Endodermal cell (in vitro differentiated cells): ENCODE measurements around the gene GNB1L. TPM values are rescaled to one million over a fixed set of nuclear protein-coding genes. Genes with fewer than 3 reads are reported as not detected.

Experiments used
- DNase-seq: peaks from one replicate; pipeline ENCODE4 v3.0.0-alpha.2; 2017
- H3K27ac ChIP-seq: 2 replicates; pipeline ENCODE4 v1.5.1; 2013; ENCODE audit warnings: mild to moderate bottlenecking, low read depth, low read length, moderate library complexity
- H3K27me3 ChIP-seq: 2 replicates; pipeline ENCODE4 v1.6.1; 2013; ENCODE audit warnings: mild to moderate bottlenecking, low read length, moderate library complexity; ENCODE audit not compliant: insufficient read depth, control insufficient read depth, poor library complexity, severe bottlenecking
- H3K36me3 ChIP-seq: 2 replicates; pipeline ENCODE4 v1.7.0; 2013; ENCODE audit warnings: mild to moderate bottlenecking, low read length, moderate library complexity; ENCODE audit not compliant: control insufficient read depth, insufficient read depth
- H3K4me1 ChIP-seq: one replicate; pipeline ENCODE4 v1.7.0; 2013; ENCODE audit warnings: low read length; ENCODE audit not compliant: control insufficient read depth, insufficient read depth
- H3K4me3 ChIP-seq: 2 replicates; pipeline ENCODE4 v1.5.1; 2013; ENCODE audit warnings: mild to moderate bottlenecking, low read length, moderate library complexity
- H3K9ac ChIP-seq: 2 replicates; pipeline ENCODE4 v1.6.1; 2013; ENCODE audit warnings: mild to moderate bottlenecking, low read length, moderate library complexity; ENCODE audit not compliant: poor library complexity, severe bottlenecking; ENCODE audit errors: extremely low read depth
- H3K9me3 ChIP-seq: 2 replicates; pipeline ENCODE4 v1.6.1; 2013; ENCODE audit warnings: mild to moderate bottlenecking, low read length, moderate library complexity; ENCODE audit not compliant: control insufficient read depth
- H3K27ac Mint-ChIP-seq: 2 replicates; pipeline ENCODE4 v1.8.0; 2020; ENCODE audit warnings: mixed read lengths
- H3K27me3 Mint-ChIP-seq: 2 replicates; pipeline ENCODE4 v1.8.0; 2021; ENCODE audit warnings: mild to moderate bottlenecking, mixed read lengths; ENCODE audit not compliant: insufficient read depth
- H3K36me3 Mint-ChIP-seq: 2 replicates; pipeline ENCODE4 v1.8.0; 2020; ENCODE audit warnings: low read depth, mixed read lengths
- H3K4me1 Mint-ChIP-seq: 2 replicates; pipeline ENCODE4 v1.8.0; 2020; ENCODE audit warnings: mixed read lengths
- H3K4me3 Mint-ChIP-seq: 2 replicates; pipeline ENCODE4 v1.8.0; 2020; ENCODE audit warnings: mild to moderate bottlenecking, moderate library complexity, mixed read lengths
- H3K9me3 Mint-ChIP-seq: 2 replicates; pipeline ENCODE4 v1.8.0; 2020; ENCODE audit warnings: mild to moderate bottlenecking, mixed read lengths
- CTCF ChIP-seq: fragments of 200-600 bp; sonication (generic); conservative IDR thresholded peaks from 2 replicates; pipeline ENCODE4 v1.5.0; 2021; ENCODE audit warnings: antibody characterized with exemption, mild to moderate bottlenecking
- WGBS, 2 experiments: methylation state at CpG; one replicate each; pipeline versions ENCODE4 v1.1.5 to v1.1.7; 2013; ENCODE audit warnings: missing lambda C conversion rate in 2 of 2, mixed read lengths in 1 of 2; ENCODE audit not compliant: insufficient coverage in 1 of 2, insufficient read length in 1 of 2; 5-methylcytosine and 5-hydroxymethylcytosine counted together
- total RNA-seq, 2 donors: library from RNA; stranded (reverse); fragmentation: NEBNext Ultra II Directional in 1 of 2; extraction: Animal tissue kit (Norgen Biotek cat#: 25700) in 1 of 2; gene quantifications; 2 replicates in 1 of 2; 3 replicates in 1 of 2; pipeline ENCODE4 v1.2.1, GENCODE V29; 2021

Gene GNB1L
- total RNA-seq, 2 donors from 2014 or later: 9.5 to 12.2 TPM

GRCh38 chr22:19857382-19857781 lies 2.7 kb upstream of the GNB1L start:
- WGBS, 2 experiments: 93 to 98% methylated on average over 2 to 3 of the region's 3 CpGs
- H3K27me3 ChIP-seq: no peaks in the 10 kb centered on the region
- no peak overlapping the region for H3K27ac Mint-ChIP-seq

GRCh38 chr22:19855504-19856409 lies 1.1 kb upstream of the GNB1L start:
- peak; percentile 30 for TF ChIP-seq CTCF
- peak; percentile 85 for DNase-seq
- Histone ChIP-seq H3K27ac (no peak overlapping the region), H3K27me3 (no peaks in the 10 kb centered on the region), H3K4me3 (peak overlapping the region; percentile 95), H3K36me3 (peaks cover 18% of the 10 kb centered on the region), H3K9me3 (no peaks in the 10 kb centered on the region), H3K9ac (peak overlapping the region; percentile 85), H3K4me1 (no peaks in the 10 kb centered on the region)
- Mint-ChIP-seq H3K27ac (peak overlapping the region; percentile 90), H3K4me1 (peaks cover 25% of the 10 kb centered on the region), H3K4me3 (peak overlapping the region; percentile 96), H3K36me3 (peaks cover 10% of the 10 kb centered on the region), H3K27me3 (no peaks in the 10 kb centered on the region), H3K9me3 (no peaks in the 10 kb centered on the region)
- WGBS, 2 experiments: 51 to 68% methylated on average over 10 to 24 of the region's 24 CpGs

More at GRCh38 chr22:19857382-19857781, 2.7 kb upstream of the GNB1L start:
- Mint-ChIP-seq H3K9me3 (no peaks in the 10 kb centered on the region), H3K27me3 (no peaks in the 10 kb centered on the region), H3K4me1 (peaks cover 24% of the 10 kb centered on the region), H3K36me3 (peaks cover 6% of the 10 kb centered on the region), H3K4me3 (no peak overlapping the region)
- no peaks in the 10 kb centered on the region for H3K4me1 ChIP-seq
- no peak overlapping the region for H3K27ac ChIP-seq
- no peak for TF ChIP-seq CTCF
- H3K9me3 ChIP-seq: no peaks in the 10 kb centered on the region
- no peak for DNase-seq
- no peak overlapping the region for H3K4me3 ChIP-seq
- no peak overlapping the region for H3K9ac ChIP-seq
- peaks cover 4% of the 10 kb centered on the region for H3K36me3 ChIP-seq

GRCh38 chr22:19853879-19854777 lies 546 bp downstream of the GNB1L start:
- H3K27me3 ChIP-seq: no peaks in the 10 kb centered on the region
- Mint-ChIP-seq H3K27me3 (no peaks in the 10 kb centered on the region), H3K27ac (peak overlapping the region; percentile 93), H3K4me3 (peak overlapping the region; percentile 96), H3K36me3 (peaks cover 22% of the 10 kb centered on the region), H3K9me3 (no peaks in the 10 kb centered on the region), H3K4me1 (peaks cover 38% of the 10 kb centered on the region)
- peak overlapping the region; percentile 85 for H3K9ac ChIP-seq
- no peak for TF ChIP-seq CTCF
- WGBS, 2 experiments: 3 to 4% methylated on average over 29 to 49 of the region's 49 CpGs
- H3K9me3 ChIP-seq: no peaks in the 10 kb centered on the region
- H3K4me1 ChIP-seq: peaks cover 5% of the 10 kb centered on the region
- peak overlapping the region; percentile 95 for H3K4me3 ChIP-seq
- peaks cover 23% of the 10 kb centered on the region for H3K36me3 ChIP-seq
- peak overlapping the region; percentile 70 for H3K27ac ChIP-seq
- DNase-seq: peak; percentile 61
